GM23248 (cell line): Measurements from ENCODE around the gene PXK. TPM values are rescaled to one million over a fixed set of nuclear protein-coding genes. Genes with fewer than 3 reads are reported as not detected.

Experiments
- DNase-seq: peaks from one replicate; pipeline ENCODE4 v3.0.0-alpha.2; 2015
- H2AFZ ChIP-seq: fragments of 200-600 bp; sonication (generic); 2 replicates; pipeline ENCODE4 v1.6.1; 2016; ENCODE audit warnings: antibody characterized with exemption
- H3F3A ChIP-seq: fragments of 200-600 bp; sonication (generic); 2 replicates; pipeline ENCODE4 v1.6.1; 2016; ENCODE audit warnings: mild to moderate bottlenecking, antibody characterized with exemption, mixed run types; ENCODE audit not compliant: insufficient read depth
- H3K27ac ChIP-seq: fragments of 200-600 bp; sonication (generic); 2 replicates; pipeline ENCODE4 v1.5.1; 2016; ENCODE audit warnings: mild to moderate bottlenecking
- H3K27me3 ChIP-seq: fragments of 200-600 bp; sonication (generic); replicated peaks from 2 replicates; pipeline ENCODE4 v1.6.1; 2016; ENCODE audit warnings: mild to moderate bottlenecking; ENCODE audit not compliant: insufficient read depth
- H3K36me3 ChIP-seq: fragments of 200-600 bp; sonication (generic); 2 replicates; pipeline ENCODE4 v1.6.1; 2016; ENCODE audit warnings: low read depth, mild to moderate bottlenecking
- H3K4me1 ChIP-seq: fragments of 200-600 bp; sonication (generic); 2 replicates; pipeline ENCODE4 v1.6.1; 2016; ENCODE audit warnings: mild to moderate bottlenecking; ENCODE audit not compliant: insufficient read depth
- H3K4me2 ChIP-seq: fragments of 200-600 bp; sonication (generic); one replicate; pipeline ENCODE4 v1.6.1; 2016; ENCODE audit warnings: mild to moderate bottlenecking; ENCODE audit not compliant: unreplicated experiment
- H3K4me3 ChIP-seq: fragments of 200-600 bp; sonication (generic); 2 replicates; pipeline ENCODE4 v1.5.1; 2016; ENCODE audit warnings: mild to moderate bottlenecking
- H3K79me2 ChIP-seq: fragments of 200-600 bp; sonication (generic); 2 replicates; pipeline ENCODE4 v1.6.1; 2016; ENCODE audit warnings: mild to moderate bottlenecking; ENCODE audit not compliant: insufficient read depth
- H3K9ac ChIP-seq: fragments of 200-600 bp; sonication (generic); 2 replicates; pipeline ENCODE4 v1.6.1; 2016; ENCODE audit warnings: mild to moderate bottlenecking
- H3K9me2 ChIP-seq: fragments of 200-600 bp; sonication (generic); 2 replicates; pipeline ENCODE4 v1.6.1; 2016; ENCODE audit warnings: mixed run types, mild to moderate bottlenecking, moderate library complexity; ENCODE audit not compliant: insufficient read depth
- H3K9me3 ChIP-seq: fragments of 200-600 bp; sonication (generic); one replicate; pipeline ENCODE4 v1.6.1; 2017; ENCODE audit warnings: low read depth
- H4K20me1 ChIP-seq: fragments of 200-600 bp; sonication (generic); 2 replicates; pipeline ENCODE4 v1.6.0; 2016; ENCODE audit not compliant: insufficient read depth
- EZH2 ChIP-seq: fragments of 200-600 bp; sonication (generic); IDR thresholded peaks from 2 replicates; pipeline ENCODE4 v1.6.1; 2018; ENCODE audit warnings: antibody characterized with exemption, mild to moderate bottlenecking; ENCODE audit not compliant: insufficient read depth, poor library complexity, severe bottlenecking
- EZH2phosphoT487 ChIP-seq: fragments of 200-600 bp; sonication (generic); IDR thresholded peaks from 2 replicates; pipeline ENCODE4 v1.6.1; 2018; ENCODE audit warnings: antibody characterized with exemption, moderate library complexity, mild to moderate bottlenecking, low read depth; ENCODE audit not compliant: insufficient read depth
- WGBS, 2 experiments: methylation state at CpG; one replicate each; pipeline ENCODE4 v1.1.6; 2015 to 2017; ENCODE audit warnings: low lambda C conversion rate in 2 of 2, low coverage in 1 of 2; ENCODE audit errors: missing lambda C conversion rate in 2 of 2; 5-methylcytosine and 5-hydroxymethylcytosine counted together
- in situ Hi-C: fragments of 300-500 bp; cut with MboI; formaldehyde crosslinking; loops from 2 replicates; pipeline ENCODE4 v1.15.0; 2020
- polyA plus RNA-seq: library from polyadenylated mRNA; unstranded; fragments of >200 nt; fragmentation: Nextera tagmentation; extraction: Ambion mirVana; gene quantifications from 2 replicates; pipeline ENCODE4 v1.2.1, GENCODE V29; 2016
- total RNA-seq: library from RNA; depleted of rRNA; stranded (reverse); fragments of >200 nt; shearing (Covaris generic); gene quantifications from 2 replicates; pipeline ENCODE4 v1.2.3, GENCODE V29; 2014

PXK gene
- total and polyA plus RNA-seq, 2 experiments from 2014 or later = 33.8 to 45.1 TPM

DNA sequence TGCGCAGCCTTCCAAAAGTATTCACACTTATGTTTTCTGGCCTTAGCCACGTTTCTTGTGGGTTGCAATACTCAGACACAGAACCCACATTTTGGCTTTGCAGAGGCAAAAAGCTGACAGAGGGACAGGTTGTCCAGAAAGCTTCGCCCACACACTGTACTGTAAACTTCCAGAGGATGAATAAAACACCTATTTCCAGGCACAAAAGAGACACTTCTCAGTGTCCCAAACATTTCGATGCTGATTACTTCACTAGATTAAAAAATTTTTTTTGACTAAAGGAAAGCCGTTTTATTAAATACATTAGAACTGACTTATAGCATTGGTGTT is 131.2 kb downstream of the PXK start:
- Histone ChIP-seq H3K27me3 (no peaks in the 10 kb centered on the region), H3F3A (peaks cover 11% of the 10 kb centered on the region; the same call in 1 of the 2 replicates), H3K9me2 (no peaks in the 10 kb centered on the region), H2AFZ (peak overlapping the region; percentile 49), H3K36me3 (no peaks in the 10 kb centered on the region), H3K27ac (peak overlapping the region; percentile 31), H3K9ac (peak overlapping the region; percentile 23; the same call in 1 of the 2 replicates), H3K4me3 (peak overlapping the region; percentile 48), H3K9me3 (no peaks in the 10 kb centered on the region), H3K4me1 (peaks cover 5% of the 10 kb centered on the region; the same call in 1 of the 2 replicates), H4K20me1 (no peaks in the 10 kb centered on the region), H3K79me2 (no peaks in the 10 kb centered on the region), H3K4me2 (peak overlapping the region; percentile 51)
- DNase-seq = no peak
- in situ Hi-C loops = no loop called here
- no peak for TF ChIP-seq EZH2
- TF ChIP-seq EZH2phosphoT487 = no peak
- 19 to 23% methylated on average over 5 of the region's 5 CpGs for WGBS, 2 experiments

DNA sequence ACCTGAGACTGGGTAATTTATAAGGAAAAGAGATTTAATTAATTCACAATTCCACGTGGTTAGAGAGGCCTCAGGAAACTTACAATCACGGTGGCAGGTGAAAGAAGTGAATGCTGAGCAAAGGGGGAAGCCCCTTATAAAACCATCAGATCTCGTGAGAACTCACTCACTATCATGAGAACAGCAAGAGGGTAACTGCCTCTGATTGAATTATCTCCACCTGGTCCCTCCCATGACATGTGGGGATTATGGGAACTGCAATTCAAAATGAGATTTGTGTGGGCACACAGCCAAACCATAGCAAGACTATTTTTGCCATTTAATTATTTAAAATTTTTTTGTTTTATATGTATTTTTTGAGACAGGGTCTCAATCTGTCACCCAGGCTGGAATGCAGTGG is 132.2 kb downstream of the PXK start:
- TF ChIP-seq EZH2 (no peak), EZH2phosphoT487 (no peak)
- in situ Hi-C loops = no loop called here

DNA sequence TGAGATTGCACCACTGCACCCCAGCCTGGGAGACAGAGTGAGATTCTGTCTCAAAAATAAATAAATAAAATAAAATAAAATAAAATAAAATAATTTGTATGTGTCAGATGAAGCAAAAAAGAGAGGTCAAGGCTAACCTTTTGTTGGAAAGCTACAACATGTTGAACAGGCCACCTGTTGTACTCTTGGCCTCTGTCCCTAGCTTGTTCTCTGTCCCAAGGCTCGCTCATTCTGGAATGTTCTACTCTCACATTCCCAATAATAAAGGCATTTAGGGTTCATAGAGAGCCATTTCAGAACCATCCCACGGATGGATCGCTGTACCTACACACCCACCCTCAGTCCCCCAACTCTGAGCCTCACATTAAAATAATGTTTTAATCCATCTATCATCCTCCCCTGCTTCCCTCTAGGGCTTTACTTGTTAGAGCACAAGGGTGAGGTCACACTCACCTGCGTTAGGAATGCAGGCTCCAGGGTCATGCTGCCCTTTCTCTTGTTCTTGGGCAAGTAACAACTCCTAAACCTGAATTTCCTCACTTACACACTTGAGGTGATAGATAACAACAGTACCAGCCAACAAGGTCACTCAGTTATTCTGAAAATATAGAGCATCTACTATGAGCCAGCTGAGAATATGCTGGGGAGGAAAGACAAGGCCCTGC is 134.3 kb downstream of the PXK start:
- Histone ChIP-seq H3K4me1 (peaks cover 19% of the 10 kb centered on the region), H3K9me3 (no peaks in the 10 kb centered on the region), H3K79me2 (no peaks in the 10 kb centered on the region), H3K9ac (no peak overlapping the region), H3K9me2 (no peaks in the 10 kb centered on the region), H4K20me1 (no peaks in the 10 kb centered on the region), H3K27ac (no peak overlapping the region), H3K4me2 (no peak overlapping the region), H3K27me3 (no peaks in the 10 kb centered on the region), H2AFZ (no peak overlapping the region), H3F3A (peaks cover 17% of the 10 kb centered on the region; the same call in 1 of the 2 replicates), H3K36me3 (no peaks in the 10 kb centered on the region), H3K4me3 (no peak overlapping the region)
- in situ Hi-C loops = no loop called here
- DNase-seq = no peak
- TF ChIP-seq EZH2phosphoT487 (no peak), EZH2 (no peak)
- 93 to 94% methylated on average over 4 of the region's 4 CpGs for WGBS, 2 experiments

More for the DNA sequence above, 132.2 kb downstream of the PXK start:
- Histone ChIP-seq H2AFZ (no peak overlapping the region), H4K20me1 (no peaks in the 10 kb centered on the region), H3K36me3 (no peaks in the 10 kb centered on the region), H3K27ac (no peak overlapping the region), H3K9ac (no peak overlapping the region), H3K4me3 (no peak overlapping the region), H3F3A (peaks cover 11% of the 10 kb centered on the region; the same call in 1 of the 2 replicates), H3K9me3 (no peaks in the 10 kb centered on the region), H3K79me2 (no peaks in the 10 kb centered on the region), H3K4me1 (peaks cover 5% of the 10 kb centered on the region; the same call in 1 of the 2 replicates), H3K4me2 (no peak overlapping the region), H3K9me2 (no peaks in the 10 kb centered on the region), H3K27me3 (no peaks in the 10 kb centered on the region)
- peak; percentile 14 for DNase-seq
- 85 to 90% methylated on average over 3 of the region's 3 CpGs for WGBS, 2 experiments

DNA sequence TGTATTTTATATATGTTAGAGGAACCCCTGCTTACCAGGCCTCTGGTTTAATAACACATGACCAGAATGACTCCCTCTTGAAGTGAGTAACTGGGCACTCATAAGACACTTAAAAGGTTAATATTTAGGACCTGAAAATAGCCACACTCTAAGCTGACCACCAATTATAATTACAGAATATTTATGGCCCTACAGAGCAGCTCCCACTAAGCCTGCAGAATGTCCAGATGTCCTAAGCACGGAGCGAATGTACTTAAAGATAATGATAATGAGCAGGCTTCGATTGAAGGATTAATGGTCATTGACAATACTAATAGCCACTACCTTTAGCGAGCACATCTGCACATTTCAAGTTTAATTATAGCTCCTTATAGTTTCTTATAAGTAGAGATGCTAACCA is 136.4 kb downstream of the PXK start:
- Histone ChIP-seq H4K20me1 (no peaks in the 10 kb centered on the region), H3K9me3 (no peaks in the 10 kb centered on the region), H3K4me3 (no peak overlapping the region), H3K27ac (no peak overlapping the region), H3K4me1 (peaks cover 16% of the 10 kb centered on the region), H3K9me2 (no peaks in the 10 kb centered on the region), H3K9ac (no peak overlapping the region), H3K27me3 (no peaks in the 10 kb centered on the region), H3K4me2 (no peak overlapping the region), H2AFZ (no peak overlapping the region), H3K36me3 (no peaks in the 10 kb centered on the region), H3K79me2 (no peaks in the 10 kb centered on the region), H3F3A (peaks cover 14% of the 10 kb centered on the region; the same call in 1 of the 2 replicates)
- no peak for TF ChIP-seq EZH2
- no peak for TF ChIP-seq EZH2phosphoT487
- in situ Hi-C loops = no loop called here
- whole genome bisulfite sequencing, 2 experiments = 71 to 75% methylated on average over 4 of the region's 4 CpGs
- DNase-seq = no peak
